A673 (cell line): ENCODE data around the gene ASB13. TPM values are rescaled to one million over a fixed set of nuclear protein-coding genes. Genes with fewer than 3 reads are reported as not detected.

Source experiments
- BruUV-seq: library from RNA; stranded (reverse); fragments of 400-500 nt; replicated peaks from 2 replicates; lab custom pipeline; 2021; lab: Mats Ljungman, UMichigan
- CTCF ChIA-PET: fragments of 300-600 bp; sonication (Branson Sonifier 250); formaldehyde crosslinking; loops from one replicate; lab custom pipeline; 2022; ENCODE audit warnings: antibody characterized with exemption; lab: Charles Lee
- POLR2A ChIA-PET: fragments of 300-600 bp; sonication (Branson Sonifier 250); formaldehyde crosslinking; loops from one replicate; lab custom pipeline; 2022; ENCODE audit warnings: antibody characterized with exemption; ENCODE audit not compliant: low non-redundant PET; lab: Charles Lee
- DNase-seq: peaks from one replicate; pipeline ENCODE4 v3.0.0-alpha.2; 2015; ENCODE audit warnings: low spot score
- H3K27ac ChIP-seq: fragments of 200-600 bp; sonication (generic); 2 replicates; pipeline ENCODE4 v1.5.1; 2016; ENCODE audit warnings: mixed run types, low read depth, mild to moderate bottlenecking, mixed read lengths, antibody characterized with exemption, low read length; ENCODE audit not compliant: poor library complexity, severe bottlenecking
- H3K27me3 ChIP-seq: fragments of 200-600 bp; sonication (generic); replicated peaks from 2 replicates; pipeline ENCODE4 v1.6.1; 2017; ENCODE audit warnings: mixed run types, low read depth, mild to moderate bottlenecking, mixed read lengths, antibody characterized with exemption, low read length; ENCODE audit not compliant: insufficient read depth, poor library complexity
- H3K36me3 ChIP-seq: fragments of 200-600 bp; sonication (generic); 2 replicates; pipeline ENCODE4 v1.6.1; 2016; ENCODE audit warnings: mixed run types, mild to moderate bottlenecking, mixed read lengths, antibody characterized with exemption, low read length; ENCODE audit not compliant: insufficient read depth, poor library complexity, severe bottlenecking
- H3K4me1 ChIP-seq: fragments of 200-600 bp; sonication (generic); 2 replicates; pipeline ENCODE4 v1.6.1; 2017; ENCODE audit warnings: mixed run types, mild to moderate bottlenecking, mixed read lengths, antibody characterized with exemption, low read length; ENCODE audit not compliant: insufficient read depth, poor library complexity, severe bottlenecking
- H3K4me3 ChIP-seq: fragments of 200-600 bp; sonication (generic); 2 replicates; pipeline ENCODE4 v1.5.1; 2016; ENCODE audit warnings: low read depth, mixed run types, mild to moderate bottlenecking, mixed read lengths, low read length; ENCODE audit not compliant: poor library complexity, severe bottlenecking
- H3K9me3 ChIP-seq: fragments of 200-600 bp; sonication (generic); 2 replicates; pipeline ENCODE4 v1.6.1; 2016; ENCODE audit warnings: mixed run types, low read depth, mild to moderate bottlenecking, mixed read lengths, antibody characterized with exemption, low read length; ENCODE audit not compliant: poor library complexity, severe bottlenecking
- EZH2 ChIP-seq: fragments of 200-600 bp; sonication (generic); IDR thresholded peaks from 2 replicates; pipeline ENCODE4 v1.6.1; 2017; ENCODE audit warnings: borderline replicate concordance, low read depth, mild to moderate bottlenecking, mixed read lengths, antibody characterized with exemption, low read length; ENCODE audit not compliant: poor library complexity, severe bottlenecking
- intact Hi-C: fragments of 100-400 bp; cut with micrococcal nuclease; formaldehyde crosslinking; loops from one replicate; pipeline ENCODE4 v1.10.0; 2022; ENCODE audit not compliant: unreplicated experiment
- total RNA-seq: library from RNA; stranded (reverse); gene quantifications from 2 replicates; pipeline ENCODE4 v1.2.3, GENCODE V29; 2021
- TF ChIP-seq, protein P1 (sequence below): fragments of 300-800, 200-600 bp; sonication (generic); conservative IDR thresholded peaks from 2 replicates; pipeline ENCODE4 v1.5.1; 2017; ENCODE audit warnings: low read depth, mild to moderate bottlenecking, antibody characterized with exemption, low read length, moderate library complexity, mixed read lengths

The ASB13 gene
- total RNA-seq, 1 experiment from 2014 or later, result 11.9 TPM

DNA sequence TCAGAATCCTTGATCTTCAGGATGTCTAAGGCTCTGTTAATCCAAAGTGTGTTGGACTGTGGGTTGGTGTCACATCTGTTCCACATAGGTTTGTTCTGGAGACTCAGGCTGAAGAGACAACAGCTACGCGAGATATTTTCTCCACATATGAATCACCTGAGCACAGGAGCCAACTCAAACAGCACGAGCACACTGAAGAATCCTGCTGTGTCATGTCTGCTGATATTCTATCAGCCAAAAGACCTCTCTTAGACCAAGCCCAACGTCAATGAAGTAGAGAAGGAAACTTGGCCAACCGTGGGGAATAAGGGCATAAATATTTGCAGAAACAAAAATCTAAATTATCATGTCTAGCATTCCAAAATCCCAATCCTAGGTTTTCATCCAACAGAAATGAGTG lies 15.5 kb upstream of the ASB13 start:
- CTCF ChIA-PET, result no interaction called here
- intact Hi-C loops, result no loop called here

GRCh38 chr10:5679606-5680005 lies 13.2 kb upstream of the ASB13 start:
- TF ChIP-seq, protein P1, sequence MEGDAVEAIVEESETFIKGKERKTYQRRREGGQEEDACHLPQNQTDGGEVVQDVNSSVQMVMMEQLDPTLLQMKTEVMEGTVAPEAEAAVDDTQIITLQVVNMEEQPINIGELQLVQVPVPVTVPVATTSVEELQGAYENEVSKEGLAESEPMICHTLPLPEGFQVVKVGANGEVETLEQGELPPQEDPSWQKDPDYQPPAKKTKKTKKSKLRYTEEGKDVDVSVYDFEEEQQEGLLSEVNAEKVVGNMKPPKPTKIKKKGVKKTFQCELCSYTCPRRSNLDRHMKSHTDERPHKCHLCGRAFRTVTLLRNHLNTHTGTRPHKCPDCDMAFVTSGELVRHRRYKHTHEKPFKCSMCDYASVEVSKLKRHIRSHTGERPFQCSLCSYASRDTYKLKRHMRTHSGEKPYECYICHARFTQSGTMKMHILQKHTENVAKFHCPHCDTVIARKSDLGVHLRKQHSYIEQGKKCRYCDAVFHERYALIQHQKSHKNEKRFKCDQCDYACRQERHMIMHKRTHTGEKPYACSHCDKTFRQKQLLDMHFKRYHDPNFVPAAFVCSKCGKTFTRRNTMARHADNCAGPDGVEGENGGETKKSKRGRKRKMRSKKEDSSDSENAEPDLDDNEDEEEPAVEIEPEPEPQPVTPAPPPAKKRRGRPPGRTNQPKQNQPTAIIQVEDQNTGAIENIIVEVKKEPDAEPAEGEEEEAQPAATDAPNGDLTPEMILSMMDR, result no peak
- TF ChIP-seq EZH2, result no peak
- Histone ChIP-seq H3K4me1 (no peaks in the 10 kb centered on the region), H3K4me3 (no peak overlapping the region), H3K27ac (no peak overlapping the region), H3K27me3 (no peaks in the 10 kb centered on the region), H3K36me3 (no peaks in the 10 kb centered on the region), H3K9me3 (no peaks in the 10 kb centered on the region)
- no peak for DNase-seq
- intact Hi-C loops, result no loop called here
- POLR2A ChIA-PET, result no interaction called here
- CTCF ChIA-PET, result no interaction called here
- no TSS peak for BruUV-seq

More for the DNA sequence above, 15.5 kb upstream of the ASB13 start:
- Histone ChIP-seq H3K36me3 (no peaks in the 10 kb centered on the region), H3K27me3 (no peaks in the 10 kb centered on the region), H3K4me3 (no peak overlapping the region), H3K27ac (no peak overlapping the region), H3K9me3 (no peaks in the 10 kb centered on the region), H3K4me1 (peaks cover 10% of the 10 kb centered on the region)
- no TSS peak for BruUV-seq
- POLR2A ChIA-PET, result no interaction called here
- DNase-seq, result no peak
- TF ChIP-seq, protein P1, result no peak
- no peak for TF ChIP-seq EZH2

- BruUV-seq, result no TSS peak
- intact Hi-C loops, result no loop called here
- H3K36me3 ChIP-seq, result no peaks in the 10 kb centered on the region
- peaks cover 2% of the 10 kb centered on the region for H3K9me3 ChIP-seq
- no peak overlapping the region for H3K27ac ChIP-seq
- TF ChIP-seq EZH2, result no peak
- TF ChIP-seq, protein P1, result no peak
- no peaks in the 10 kb centered on the region for H3K27me3 ChIP-seq
- H3K4me1 ChIP-seq, result no peaks in the 10 kb centered on the region
- ChIA-PET CTCF (no interaction called here), POLR2A (no interaction called here)
- no peak overlapping the region for H3K4me3 ChIP-seq
- no peak for DNase-seq
Measured at GRCh38 chr10:5679037-5679435, 12.6 kb upstream of the ASB13 start.
